GM18499 (cell line): ENCODE data around the gene NSMF.

ENCODE experiments used
- ATAC-seq: cut with Tn5 transposase; IDR thresholded peaks from one replicate; pipeline ENCODE4 v1.9.1; 2021; ENCODE audit warnings: moderate number of reproducible peaks; ENCODE audit not compliant: insufficient read depth, unreplicated experiment

Gene NSMF

GRCh38 chr9:137434498-137435380 lies 24.4 kb downstream of the NSMF start:
- no peak for ATAC-seq

GRCh38 chr9:137433916-137434431 lies 25.2 kb downstream of the NSMF start:
- ATAC-seq, result no peak

- no peak for ATAC-seq
These were observed 25.7 kb downstream of the NSMF start for GRCh38 chr9:137433349-137433915.

- no peak for ATAC-seq
These were observed 26.3 kb downstream of the NSMF start for GRCh38 chr9:137432687-137433348.

GRCh38 chr9:137431416-137431931 lies 27.7 kb downstream of the NSMF start:
- no peak for ATAC-seq

DNA sequence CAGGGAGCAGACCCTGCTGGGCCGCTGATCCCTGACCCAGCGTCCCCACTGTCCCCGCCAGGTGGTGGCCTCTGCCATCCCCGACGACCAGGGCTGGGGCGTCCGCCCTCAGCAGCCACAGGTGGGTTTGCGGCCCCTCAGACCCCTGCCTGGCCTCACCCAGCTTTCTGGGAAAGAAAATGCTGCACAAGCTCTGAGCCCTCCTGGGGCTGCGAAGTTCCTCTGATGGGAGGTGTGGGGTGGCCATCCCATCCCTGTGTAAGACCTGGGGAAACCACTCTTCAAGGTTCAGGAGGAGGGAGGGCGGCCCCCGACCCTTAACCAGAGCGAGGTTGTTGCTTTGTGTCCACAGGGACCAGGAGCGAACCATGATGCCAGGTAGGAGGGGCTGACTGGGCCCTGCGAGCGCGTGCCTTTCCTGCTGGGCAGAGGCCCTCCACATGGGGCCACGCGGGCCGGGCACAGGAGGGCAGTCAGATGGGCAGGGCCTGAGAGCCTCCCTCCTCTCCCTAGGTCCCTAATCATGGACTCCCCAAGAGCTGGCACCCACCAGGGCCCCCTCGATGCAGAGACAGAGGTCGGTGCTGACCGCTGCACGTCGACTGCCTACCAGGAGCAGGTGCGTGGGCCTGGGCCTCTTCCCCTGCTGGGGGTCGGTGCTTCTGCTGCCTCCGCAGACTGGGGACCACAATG lies 28.3 kb downstream of the NSMF start:
- ATAC-seq, result no peak

DNA sequence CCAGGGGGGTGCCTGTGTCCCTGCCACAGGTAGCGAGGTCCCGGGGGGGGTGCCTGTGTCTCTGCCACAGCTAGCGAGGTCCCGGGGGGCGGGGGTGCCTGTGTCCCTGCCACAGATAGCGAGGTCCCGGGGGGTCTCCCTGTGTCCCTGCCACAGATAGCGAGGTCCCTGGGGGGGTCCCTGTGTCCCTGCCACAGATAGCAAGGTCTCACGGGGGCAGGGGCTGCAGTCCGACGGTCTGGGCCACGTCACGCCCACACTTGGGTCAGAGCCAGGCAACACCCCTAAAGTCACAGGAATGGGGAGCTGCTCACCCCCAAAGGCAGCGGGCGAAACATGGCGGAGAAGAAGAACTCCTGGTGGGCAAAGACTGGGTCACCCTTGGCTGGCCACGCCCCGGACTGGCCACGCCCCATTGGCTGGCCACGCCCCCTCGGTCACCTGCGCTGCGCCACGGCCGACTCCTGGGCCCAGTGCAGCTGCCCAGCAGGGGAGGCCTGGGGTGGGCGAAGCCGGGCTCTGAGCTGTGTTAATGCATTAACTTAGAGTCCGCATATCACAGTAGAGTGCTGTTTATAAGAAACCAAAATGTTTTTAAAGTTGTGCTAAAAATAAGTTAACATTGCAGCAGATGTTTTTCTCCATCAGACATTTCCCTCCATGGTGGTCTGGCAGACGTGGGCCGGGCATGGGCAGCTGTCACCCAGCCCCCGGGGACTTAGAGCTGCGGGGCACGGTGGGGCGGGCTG lies 29.0 kb downstream of the NSMF start:
- no peak for ATAC-seq

DNA sequence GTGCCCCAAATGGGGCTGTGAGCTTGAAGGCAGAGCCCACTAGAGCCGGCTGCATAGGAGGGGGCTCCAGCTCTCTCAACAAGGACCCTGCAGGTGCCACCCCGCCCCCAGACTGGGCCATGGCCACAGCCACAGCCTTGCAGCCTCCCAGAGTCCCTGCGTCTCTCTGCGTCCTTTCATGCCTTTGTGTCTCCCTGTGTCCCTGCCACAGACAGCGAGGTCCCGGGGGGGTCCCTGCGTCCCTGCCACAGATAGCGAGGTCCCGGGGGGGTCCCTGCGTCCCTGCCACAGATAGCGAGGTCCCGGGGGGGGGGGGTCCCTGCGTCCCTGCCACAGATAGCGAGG lies 29.6 kb downstream of the NSMF start:
- ATAC-seq, result no peak

- ATAC-seq, result no peak
These were observed 30.1 kb downstream of the NSMF start for GRCh38 chr9:137428841-137429545.

- ATAC-seq, result no peak
These were observed 30.9 kb downstream of the NSMF start for GRCh38 chr9:137428311-137428630.

- ATAC-seq, result no peak
These were observed 31.5 kb downstream of the NSMF start for GRCh38 chr9:137427454-137428310.

- ATAC-seq, result no peak
These were observed 33.0 kb downstream of the NSMF start for GRCh38 chr9:137426018-137426681.

GRCh38 chr9:137423514-137424291 lies 35.4 kb downstream of the NSMF start:
- ATAC-seq, result no peak

GRCh38 chr9:137422604-137423513 lies 36.3 kb downstream of the NSMF start, which contains the start of the genes EXD3 and NOXA1:
Gene EXD3 (minus strand): TSS chr9:137423162. CDS start chr9:137395357, 27,805 bp downstream.
Gene NOXA1 (plus strand): TSS chr9:137423393. CDS start chr9:137423530, 137 bp downstream.
- no peak for ATAC-seq

- ATAC-seq, result no peak
These were observed 37.1 kb downstream of the NSMF start for GRCh38 chr9:137421838-137422603.
